NOMO-1 treated with dmso at 0.1 percent for 144 hours (cell line): ENCODE measurements around the gene ATXN3.
"Not testable (repeated sequence)": the region's sequence is repeated elsewhere in the genome, so short reads cannot be mapped to it uniquely, and the experiment has no call there.

ENCODE experiments used
- DNase-seq: peaks from one replicate; lab custom pipeline; 2025; ENCODE audit not compliant: unreplicated experiment; lab: John Stamatoyannopoulos, UW

Gene ATXN3

GRCh38 chr14:92074555-92074954, 31.8 kb downstream of the ATXN3 start:
- DNase-seq = peak; percentile 63

- DNase-seq = no peak
Measured at GRCh38 chr14:92058006-92058917, 48.1 kb downstream of the ATXN3 start.

GRCh38 chr14:92049781-92050180, 56.6 kb downstream of the ATXN3 start:
- DNase-seq = no peak

GRCh38 chr14:92049221-92049620, 57.2 kb downstream of the ATXN3 start:
- DNase-seq = not testable (repeated sequence)

- DNase-seq = not testable (repeated sequence)
Measured at GRCh38 chr14:92045904-92046303, 60.5 kb downstream of the ATXN3 start.

GRCh38 chr14:92041766-92042165, 64.6 kb downstream of the ATXN3 start:
- not testable (repeated sequence) for DNase-seq

GRCh38 chr14:92041203-92041602, 65.2 kb downstream of the ATXN3 start:
- DNase-seq = no peak

GRCh38 chr14:92040431-92041051, 65.8 kb downstream of the ATXN3 start:
- DNase-seq = peak; percentile 31

- peak; percentile 81 for DNase-seq
Measured at GRCh38 chr14:92039719-92040430, 66.5 kb downstream of the ATXN3 start, which contains the start of gene TRIP11. Gene TRIP11 (minus strand): TSS chr14:92040059. CDS start chr14:92039685, 374 bp downstream.

GRCh38 chr14:92039063-92039718, 67.2 kb downstream of the ATXN3 start:
- no peak for DNase-seq

- DNase-seq = no peak
Measured at GRCh38 chr14:92037989-92038388, 68.4 kb downstream of the ATXN3 start.

GRCh38 chr14:92035890-92036289, 70.5 kb downstream of the ATXN3 start:
- DNase-seq = no peak

- no peak for DNase-seq
Measured at GRCh38 chr14:92033906-92034687, 72.3 kb downstream of the ATXN3 start.

- DNase-seq = no peak
Measured at GRCh38 chr14:92033433-92033832, 72.9 kb downstream of the ATXN3 start.

- no peak for DNase-seq
Measured at GRCh38 chr14:92026548-92027190, 79.7 kb downstream of the ATXN3 start.

GRCh38 chr14:92022036-92022435, 84.3 kb downstream of the ATXN3 start:
- DNase-seq = no peak

- DNase-seq = no peak
Measured at GRCh38 chr14:92021523-92021922, 84.9 kb downstream of the ATXN3 start.

GRCh38 chr14:92014040-92014439, 92.3 kb downstream of the ATXN3 start:
- no peak for DNase-seq

- no peak for DNase-seq
Measured at GRCh38 chr14:92012121-92012748, 94.1 kb downstream of the ATXN3 start.
